K562 (cell line): ENCODE data around the gene IRF4. TPM values are rescaled to one million over a fixed set of nuclear protein-coding genes. Genes with fewer than 3 reads are reported as not detected.

ENCODE experiments used
- MTF1 ChIP-seq: fragments of 250-450 bp; sonication (Bioruptor Pico); IDR thresholded peaks from 2 replicates; pipeline ENCODE4 v1.9.0; 2021; ENCODE audit warnings: moderate library complexity, mild to moderate bottlenecking, inconsistent platforms, borderline replicate concordance
- ZNF263 ChIP-seq: sonication (generic); formaldehyde crosslinking; IDR thresholded peaks from 2 replicates; pipeline ENCODE4 v1.8.0; 2022; ENCODE audit warnings: mild to moderate bottlenecking, missing genetic modification reagents, borderline replicate concordance
- polyA plus RNA-seq, 8 experiments: library from polyadenylated mRNA; depleted of rRNA in 4 of 8; stranded (reverse) in 5 of 8; unstranded in 3 of 8; fragments of >200 nt; fragmentation: Nextera tagmentation in 2 of 8; fragmentation: Illumina TruSeq in 1 of 8; extraction: Ambion mirVana in 2 of 8; extraction: Trizol in 1 of 8; gene quantifications; 2 replicates each; pipeline versions ENCODE4 v1.2.1 to v1.2.3, GENCODE V29; 2011 to 2014; ENCODE audit warnings: inconsistent platforms in 1 of 8, missing spikeins in 1 of 8
- total RNA-seq, 7 experiments: library from RNA; depleted of rRNA in 6 of 7; stranded (reverse); fragments of >200 nt in 6 of 7; fragmentation: Illumina TruSeq in 2 of 7; extraction: Trizol in 2 of 7; gene quantifications; 2 replicates each; pipeline versions ENCODE4 v1.2.1 to v1.2.3, GENCODE V29; 2011 to 2021; ENCODE audit warnings: low replicate concordance in 1 of 7
- TF ChIP-seq, protein P1 (sequence below): fragments of 200-600 bp; sonication (generic); IDR thresholded peaks from one replicate; pipeline ENCODE4 v1.6.1; 2012; ENCODE audit warnings: mild to moderate bottlenecking, low read depth, low read length, inconsistent platforms
- TF ChIP-seq, protein P2 (sequence below): fragments of 250-450 bp; sonication (Bioruptor Pico); IDR thresholded peaks from 2 replicates; pipeline ENCODE4 v1.5.0; 2021; ENCODE audit warnings: mild to moderate bottlenecking, borderline replicate concordance

IRF4 gene
- total and polyA plus RNA-seq, 9 of the 15 experiments (the other 6 are each of a cell fraction or from before 2014, with no cell fraction given) = 0.05 to 0.33 (median 0.09) TPM; not detected in 6

DNA sequence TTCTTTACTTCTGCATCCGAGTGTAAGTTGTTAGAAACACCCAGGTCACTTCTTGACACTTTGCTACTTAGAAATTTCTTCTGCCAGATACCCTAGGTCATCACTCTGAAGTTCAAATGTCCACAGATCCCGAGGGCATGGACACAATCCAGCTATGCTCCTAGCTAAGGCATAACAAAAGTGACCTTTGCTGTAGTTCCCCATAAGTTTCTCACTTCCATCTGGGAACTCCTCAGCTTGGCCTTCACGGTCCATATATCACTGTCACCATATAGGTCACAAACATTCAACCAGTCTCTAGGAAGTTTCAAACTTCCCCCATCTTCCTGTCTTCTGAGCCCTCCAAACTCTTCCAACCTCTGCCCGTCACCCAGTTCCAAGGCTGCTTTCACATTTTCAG, 65.3 kb downstream of the IRF4 start (continued):
- TF ChIP-seq, protein P1, sequence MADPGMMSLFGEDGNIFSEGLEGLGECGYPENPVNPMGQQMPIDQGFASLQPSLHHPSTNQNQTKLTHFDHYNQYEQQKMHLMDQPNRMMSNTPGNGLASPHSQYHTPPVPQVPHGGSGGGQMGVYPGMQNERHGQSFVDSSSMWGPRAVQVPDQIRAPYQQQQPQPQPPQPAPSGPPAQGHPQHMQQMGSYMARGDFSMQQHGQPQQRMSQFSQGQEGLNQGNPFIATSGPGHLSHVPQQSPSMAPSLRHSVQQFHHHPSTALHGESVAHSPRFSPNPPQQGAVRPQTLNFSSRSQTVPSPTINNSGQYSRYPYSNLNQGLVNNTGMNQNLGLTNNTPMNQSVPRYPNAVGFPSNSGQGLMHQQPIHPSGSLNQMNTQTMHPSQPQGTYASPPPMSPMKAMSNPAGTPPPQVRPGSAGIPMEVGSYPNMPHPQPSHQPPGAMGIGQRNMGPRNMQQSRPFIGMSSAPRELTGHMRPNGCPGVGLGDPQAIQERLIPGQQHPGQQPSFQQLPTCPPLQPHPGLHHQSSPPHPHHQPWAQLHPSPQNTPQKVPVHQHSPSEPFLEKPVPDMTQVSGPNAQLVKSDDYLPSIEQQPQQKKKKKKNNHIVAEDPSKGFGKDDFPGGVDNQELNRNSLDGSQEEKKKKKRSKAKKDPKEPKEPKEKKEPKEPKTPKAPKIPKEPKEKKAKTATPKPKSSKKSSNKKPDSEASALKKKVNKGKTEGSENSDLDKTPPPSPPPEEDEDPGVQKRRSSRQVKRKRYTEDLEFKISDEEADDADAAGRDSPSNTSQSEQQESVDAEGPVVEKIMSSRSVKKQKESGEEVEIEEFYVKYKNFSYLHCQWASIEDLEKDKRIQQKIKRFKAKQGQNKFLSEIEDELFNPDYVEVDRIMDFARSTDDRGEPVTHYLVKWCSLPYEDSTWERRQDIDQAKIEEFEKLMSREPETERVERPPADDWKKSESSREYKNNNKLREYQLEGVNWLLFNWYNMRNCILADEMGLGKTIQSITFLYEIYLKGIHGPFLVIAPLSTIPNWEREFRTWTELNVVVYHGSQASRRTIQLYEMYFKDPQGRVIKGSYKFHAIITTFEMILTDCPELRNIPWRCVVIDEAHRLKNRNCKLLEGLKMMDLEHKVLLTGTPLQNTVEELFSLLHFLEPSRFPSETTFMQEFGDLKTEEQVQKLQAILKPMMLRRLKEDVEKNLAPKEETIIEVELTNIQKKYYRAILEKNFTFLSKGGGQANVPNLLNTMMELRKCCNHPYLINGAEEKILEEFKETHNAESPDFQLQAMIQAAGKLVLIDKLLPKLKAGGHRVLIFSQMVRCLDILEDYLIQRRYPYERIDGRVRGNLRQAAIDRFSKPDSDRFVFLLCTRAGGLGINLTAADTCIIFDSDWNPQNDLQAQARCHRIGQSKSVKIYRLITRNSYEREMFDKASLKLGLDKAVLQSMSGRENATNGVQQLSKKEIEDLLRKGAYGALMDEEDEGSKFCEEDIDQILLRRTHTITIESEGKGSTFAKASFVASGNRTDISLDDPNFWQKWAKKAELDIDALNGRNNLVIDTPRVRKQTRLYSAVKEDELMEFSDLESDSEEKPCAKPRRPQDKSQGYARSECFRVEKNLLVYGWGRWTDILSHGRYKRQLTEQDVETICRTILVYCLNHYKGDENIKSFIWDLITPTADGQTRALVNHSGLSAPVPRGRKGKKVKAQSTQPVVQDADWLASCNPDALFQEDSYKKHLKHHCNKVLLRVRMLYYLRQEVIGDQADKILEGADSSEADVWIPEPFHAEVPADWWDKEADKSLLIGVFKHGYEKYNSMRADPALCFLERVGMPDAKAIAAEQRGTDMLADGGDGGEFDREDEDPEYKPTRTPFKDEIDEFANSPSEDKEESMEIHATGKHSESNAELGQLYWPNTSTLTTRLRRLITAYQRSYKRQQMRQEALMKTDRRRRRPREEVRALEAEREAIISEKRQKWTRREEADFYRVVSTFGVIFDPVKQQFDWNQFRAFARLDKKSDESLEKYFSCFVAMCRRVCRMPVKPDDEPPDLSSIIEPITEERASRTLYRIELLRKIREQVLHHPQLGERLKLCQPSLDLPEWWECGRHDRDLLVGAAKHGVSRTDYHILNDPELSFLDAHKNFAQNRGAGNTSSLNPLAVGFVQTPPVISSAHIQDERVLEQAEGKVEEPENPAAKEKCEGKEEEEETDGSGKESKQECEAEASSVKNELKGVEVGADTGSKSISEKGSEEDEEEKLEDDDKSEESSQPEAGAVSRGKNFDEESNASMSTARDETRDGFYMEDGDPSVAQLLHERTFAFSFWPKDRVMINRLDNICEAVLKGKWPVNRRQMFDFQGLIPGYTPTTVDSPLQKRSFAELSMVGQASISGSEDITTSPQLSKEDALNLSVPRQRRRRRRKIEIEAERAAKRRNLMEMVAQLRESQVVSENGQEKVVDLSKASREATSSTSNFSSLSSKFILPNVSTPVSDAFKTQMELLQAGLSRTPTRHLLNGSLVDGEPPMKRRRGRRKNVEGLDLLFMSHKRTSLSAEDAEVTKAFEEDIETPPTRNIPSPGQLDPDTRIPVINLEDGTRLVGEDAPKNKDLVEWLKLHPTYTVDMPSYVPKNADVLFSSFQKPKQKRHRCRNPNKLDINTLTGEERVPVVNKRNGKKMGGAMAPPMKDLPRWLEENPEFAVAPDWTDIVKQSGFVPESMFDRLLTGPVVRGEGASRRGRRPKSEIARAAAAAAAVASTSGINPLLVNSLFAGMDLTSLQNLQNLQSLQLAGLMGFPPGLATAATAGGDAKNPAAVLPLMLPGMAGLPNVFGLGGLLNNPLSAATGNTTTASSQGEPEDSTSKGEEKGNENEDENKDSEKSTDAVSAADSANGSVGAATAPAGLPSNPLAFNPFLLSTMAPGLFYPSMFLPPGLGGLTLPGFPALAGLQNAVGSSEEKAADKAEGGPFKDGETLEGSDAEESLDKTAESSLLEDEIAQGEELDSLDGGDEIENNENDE = no peak
- TF ChIP-seq ZNF263 (no peak), MTF1 (CRISPR knock-in tag) (no peak)
- TF ChIP-seq, protein P2, sequence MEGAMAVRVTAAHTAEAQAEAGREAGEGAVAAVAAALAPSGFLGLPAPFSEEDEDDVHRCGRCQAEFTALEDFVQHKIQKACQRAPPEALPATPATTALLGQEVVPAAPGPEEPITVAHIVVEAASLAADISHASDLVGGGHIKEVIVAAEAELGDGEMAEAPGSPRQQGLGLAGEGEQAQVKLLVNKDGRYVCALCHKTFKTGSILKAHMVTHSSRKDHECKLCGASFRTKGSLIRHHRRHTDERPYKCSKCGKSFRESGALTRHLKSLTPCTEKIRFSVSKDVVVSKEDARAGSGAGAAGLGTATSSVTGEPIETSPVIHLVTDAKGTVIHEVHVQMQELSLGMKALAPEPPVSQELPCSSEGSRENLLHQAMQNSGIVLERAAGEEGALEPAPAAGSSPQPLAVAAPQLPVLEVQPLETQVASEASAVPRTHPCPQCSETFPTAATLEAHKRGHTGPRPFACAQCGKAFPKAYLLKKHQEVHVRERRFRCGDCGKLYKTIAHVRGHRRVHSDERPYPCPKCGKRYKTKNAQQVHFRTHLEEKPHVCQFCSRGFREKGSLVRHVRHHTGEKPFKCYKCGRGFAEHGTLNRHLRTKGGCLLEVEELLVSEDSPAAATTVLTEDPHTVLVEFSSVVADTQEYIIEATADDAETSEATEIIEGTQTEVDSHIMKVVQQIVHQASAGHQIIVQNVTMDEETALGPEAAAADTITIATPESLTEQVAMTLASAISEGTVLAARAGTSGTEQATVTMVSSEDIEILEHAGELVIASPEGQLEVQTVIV (CRISPR knock-in tag) = no peak

Other genes starting within 250 kb of the IRF4 start
- 11.8 and 14.0 TPM in 2 replicates for gene DUSP22, start 99.3 kb upstream of the IRF4 start, total RNA-seq (2014; rRNA removed)
- gene DUSP22, start 99.3 kb upstream of the IRF4 start, total RNA-seq (2014; rRNA removed; fragmentation: Illumina TruSeq; extraction: Trizol) = 10.3 and 12.3 TPM in 2 replicates
- 10.0 TPM in 2 replicates for gene DUSP22, start 99.3 kb upstream of the IRF4 start, total RNA-seq (2015; rRNA removed; fragmentation: Illumina TruSeq; extraction: Trizol)
- gene DUSP22, start 99.3 kb upstream of the IRF4 start, total RNA-seq (2021) = 19.4 TPM in 2 replicates
- gene DUSP22, start 99.3 kb upstream of the IRF4 start, polyA plus RNA-seq (2011; rRNA removed) = 10.4 and 14.3 TPM in 2 replicates
- 13.8 and 14.4 TPM in 2 replicates for gene DUSP22, start 99.3 kb upstream of the IRF4 start, polyA plus RNA-seq (2014; fragmentation: Illumina TruSeq; extraction: Trizol)
- 1 to 10 TPM; 9.3 to 9.6 TPM for gene DUSP22, start 99.3 kb upstream of the IRF4 start, polyA plus RNA-seq (2014; fragmentation: Nextera tagmentation; extraction: Ambion mirVana)
- gene DUSP22, start 99.3 kb upstream of the IRF4 start, polyA plus RNA-seq (2014; rRNA removed) = 14.7 and 17.5 TPM in 2 replicates